Ishikawa (cell line): ENCODE results near the gene WDR41.

Experiments used
- CEBPB ChIP-seq: IDR thresholded peaks from 2 replicates; pipeline ENCODE4 v1.6.1; 2012
- CREB1 ChIP-seq: IDR thresholded peaks from 2 replicates; pipeline ENCODE4 v1.6.1; 2012; ENCODE audit warnings: low read depth
- EGR1 ChIP-seq: IDR thresholded peaks from 2 replicates; pipeline ENCODE4 v1.6.1; 2012
- EP300 ChIP-seq: IDR thresholded peaks from 2 replicates; pipeline ENCODE4 v1.6.1; 2012; ENCODE audit warnings: borderline replicate concordance
- FOXM1 ChIP-seq: IDR thresholded peaks from 2 replicates; pipeline ENCODE4 v1.6.1; 2012; ENCODE audit warnings: low read depth, borderline replicate concordance
- MAX ChIP-seq: IDR thresholded peaks from 2 replicates; pipeline ENCODE4 v1.6.1; 2012
- NFIC ChIP-seq: IDR thresholded peaks from 2 replicates; pipeline ENCODE4 v1.6.1; 2012
- RAD21 ChIP-seq: IDR thresholded peaks from 2 replicates; pipeline ENCODE4 v1.6.1; 2012; ENCODE audit warnings: low read depth
- TAF1 ChIP-seq: IDR thresholded peaks from 2 replicates; pipeline ENCODE4 v1.6.1; 2012; ENCODE audit warnings: low read depth, mild to moderate bottlenecking
- TCF12 ChIP-seq: IDR thresholded peaks from 2 replicates; pipeline ENCODE4 v1.6.1; 2012; ENCODE audit warnings: low read depth
- TEAD4 ChIP-seq: IDR thresholded peaks from 2 replicates; pipeline ENCODE4 v1.6.1; 2012
- USF1 ChIP-seq: IDR thresholded peaks from 2 replicates; pipeline ENCODE4 v1.6.1; 2012
- YY1 ChIP-seq: IDR thresholded peaks from 2 replicates; pipeline ENCODE4 v1.6.1; 2012; ENCODE audit warnings: low read depth
- ZBTB7A ChIP-seq: IDR thresholded peaks from 2 replicates; pipeline ENCODE4 v1.6.1; 2012; ENCODE audit warnings: low read depth
- TF ChIP-seq, protein P1 (sequence below): IDR thresholded peaks from 2 replicates; pipeline ENCODE4 v1.6.1; 2012; ENCODE audit warnings: low read depth, mild to moderate bottlenecking

Gene WDR41

DNA sequence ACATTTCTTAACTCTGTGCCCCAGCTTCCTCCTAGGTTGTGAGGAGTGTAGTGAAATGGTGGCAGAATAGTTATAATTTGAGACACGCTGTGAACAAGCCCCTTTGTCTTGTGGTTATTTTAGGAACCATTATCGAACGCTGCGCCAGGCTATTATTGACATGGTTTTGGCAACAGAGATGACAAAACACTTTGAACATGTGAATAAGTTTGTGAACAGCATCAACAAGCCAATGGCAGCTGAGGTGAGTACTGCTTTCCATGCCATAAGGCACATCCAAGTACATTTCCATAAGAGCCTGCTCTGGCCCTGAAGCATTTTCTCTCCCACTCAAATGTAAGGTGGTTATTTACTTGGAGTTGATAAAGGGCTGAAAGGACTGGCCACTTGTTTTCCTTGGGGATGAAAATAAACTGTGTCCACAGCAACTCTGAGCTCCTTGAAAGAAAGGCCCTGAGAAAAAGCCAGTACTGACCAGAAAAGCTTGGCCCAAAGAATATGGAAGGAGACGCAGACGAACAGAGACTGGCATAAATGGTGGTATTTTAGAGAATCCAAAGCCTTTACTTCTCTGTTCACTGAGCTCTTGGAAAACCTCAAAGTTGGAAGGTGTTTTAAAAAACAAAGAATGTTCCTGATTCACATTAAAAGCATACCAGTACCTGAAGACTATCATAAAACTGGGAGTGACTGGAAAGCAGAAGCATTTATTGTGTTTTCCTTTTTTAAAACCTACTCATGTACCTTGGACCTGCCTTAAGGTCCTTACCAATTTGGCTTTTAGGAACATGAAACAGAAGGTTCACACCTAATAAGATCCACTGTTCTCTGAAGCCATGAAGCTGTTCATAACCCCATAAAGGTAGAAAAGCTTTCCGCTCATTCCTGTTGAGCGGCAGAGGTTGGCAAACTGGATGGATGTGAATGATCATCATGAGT, 72.2 kb downstream of the WDR41 start:
- no peak for TF ChIP-seq USF1
- TF ChIP-seq, protein P1, sequence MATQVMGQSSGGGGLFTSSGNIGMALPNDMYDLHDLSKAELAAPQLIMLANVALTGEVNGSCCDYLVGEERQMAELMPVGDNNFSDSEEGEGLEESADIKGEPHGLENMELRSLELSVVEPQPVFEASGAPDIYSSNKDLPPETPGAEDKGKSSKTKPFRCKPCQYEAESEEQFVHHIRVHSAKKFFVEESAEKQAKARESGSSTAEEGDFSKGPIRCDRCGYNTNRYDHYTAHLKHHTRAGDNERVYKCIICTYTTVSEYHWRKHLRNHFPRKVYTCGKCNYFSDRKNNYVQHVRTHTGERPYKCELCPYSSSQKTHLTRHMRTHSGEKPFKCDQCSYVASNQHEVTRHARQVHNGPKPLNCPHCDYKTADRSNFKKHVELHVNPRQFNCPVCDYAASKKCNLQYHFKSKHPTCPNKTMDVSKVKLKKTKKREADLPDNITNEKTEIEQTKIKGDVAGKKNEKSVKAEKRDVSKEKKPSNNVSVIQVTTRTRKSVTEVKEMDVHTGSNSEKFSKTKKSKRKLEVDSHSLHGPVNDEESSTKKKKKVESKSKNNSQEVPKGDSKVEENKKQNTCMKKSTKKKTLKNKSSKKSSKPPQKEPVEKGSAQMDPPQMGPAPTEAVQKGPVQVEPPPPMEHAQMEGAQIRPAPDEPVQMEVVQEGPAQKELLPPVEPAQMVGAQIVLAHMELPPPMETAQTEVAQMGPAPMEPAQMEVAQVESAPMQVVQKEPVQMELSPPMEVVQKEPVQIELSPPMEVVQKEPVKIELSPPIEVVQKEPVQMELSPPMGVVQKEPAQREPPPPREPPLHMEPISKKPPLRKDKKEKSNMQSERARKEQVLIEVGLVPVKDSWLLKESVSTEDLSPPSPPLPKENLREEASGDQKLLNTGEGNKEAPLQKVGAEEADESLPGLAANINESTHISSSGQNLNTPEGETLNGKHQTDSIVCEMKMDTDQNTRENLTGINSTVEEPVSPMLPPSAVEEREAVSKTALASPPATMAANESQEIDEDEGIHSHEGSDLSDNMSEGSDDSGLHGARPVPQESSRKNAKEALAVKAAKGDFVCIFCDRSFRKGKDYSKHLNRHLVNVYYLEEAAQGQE = no peak
- no peak for TF ChIP-seq TEAD4
- no peak for TF ChIP-seq FOXM1

DNA sequence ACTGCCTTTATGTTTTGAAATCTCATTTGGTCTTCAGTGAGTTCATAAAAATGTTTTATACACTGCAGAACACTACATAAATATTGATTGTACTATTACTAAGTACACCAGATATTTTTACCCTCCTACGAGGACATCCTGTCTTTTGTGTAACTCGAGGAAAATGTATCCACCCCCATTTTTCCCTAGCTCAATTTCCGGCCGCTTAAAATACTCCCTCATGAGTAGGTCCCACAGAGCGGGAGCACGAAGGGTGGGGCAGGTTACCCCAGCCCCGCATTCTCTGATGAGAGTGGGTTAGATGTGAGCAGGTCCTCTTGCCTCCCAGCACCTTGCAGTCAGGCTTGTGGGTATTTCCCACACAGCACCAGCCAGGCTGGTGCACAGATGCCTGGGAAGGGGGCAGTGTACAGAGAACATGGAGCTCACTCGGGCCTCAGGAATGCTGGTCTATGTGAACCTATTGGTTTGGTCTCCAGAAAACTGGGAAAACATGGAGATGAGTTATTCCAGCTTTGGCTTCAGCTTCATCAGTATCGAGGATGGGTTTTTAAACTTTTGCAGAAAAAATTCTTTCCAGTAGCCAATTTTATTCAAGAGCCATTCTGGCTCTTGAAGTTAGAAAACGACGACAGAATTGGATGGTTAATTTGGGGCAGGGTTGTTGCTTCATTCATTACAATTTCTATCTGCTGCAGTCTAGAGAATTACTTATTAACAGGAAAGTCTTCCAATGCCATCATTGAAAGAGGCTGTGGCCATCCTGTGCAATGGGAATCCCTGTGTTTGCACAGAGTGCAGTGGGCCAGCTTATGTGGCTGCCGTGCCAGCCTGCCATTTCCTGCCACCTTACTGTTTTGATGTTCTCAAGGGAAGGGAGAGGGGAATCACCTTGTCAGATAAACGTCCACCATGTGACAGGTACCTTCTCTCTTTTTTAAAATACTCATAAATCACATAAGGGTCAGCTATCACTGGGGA, 73.2 kb downstream of the WDR41 start:
- no peak for TF ChIP-seq USF1
- TF ChIP-seq YY1 = no peak
- TF ChIP-seq TEAD4 = no peak
- no peak for TF ChIP-seq NFIC
- TF ChIP-seq CEBPB = no peak
- TF ChIP-seq, protein P1 = no peak
- no peak for TF ChIP-seq EGR1
- no peak for TF ChIP-seq RAD21
- no peak for TF ChIP-seq TCF12
- TF ChIP-seq MAX = no peak
- no peak for TF ChIP-seq ZBTB7A
- no peak for TF ChIP-seq FOXM1
- no peak for TF ChIP-seq CREB1
- TF ChIP-seq EP300 = no peak
- TF ChIP-seq TAF1 = no peak

- TF ChIP-seq USF1 = no peak
- TF ChIP-seq TEAD4 = no peak
- no peak for TF ChIP-seq RAD21
- TF ChIP-seq YY1 = no peak
- no peak for TF ChIP-seq CREB1
- TF ChIP-seq EP300 = no peak
- no peak for TF ChIP-seq NFIC
Observed at GRCh38 chr5:77418162-77418561, 74.0 kb downstream of the WDR41 start.

DNA sequence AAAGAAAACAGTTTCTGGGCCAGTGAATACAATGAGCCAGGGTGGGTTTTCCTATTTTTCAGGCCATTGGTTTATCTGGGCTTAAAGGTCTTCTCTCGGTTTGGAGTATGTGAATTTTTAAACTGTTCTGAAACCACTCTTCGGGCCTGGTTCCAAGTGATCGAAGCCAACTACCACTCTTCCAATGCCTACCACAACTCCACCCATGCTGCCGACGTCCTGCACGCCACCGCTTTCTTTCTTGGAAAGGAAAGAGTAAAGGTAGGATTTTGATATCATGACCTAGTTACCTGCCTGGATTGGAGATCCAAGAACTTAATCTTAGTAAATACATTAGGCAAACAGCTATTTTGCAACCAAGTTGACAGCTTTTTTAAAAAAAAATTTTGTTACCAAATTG, 79.1 kb downstream of the WDR41 start:
- no peak for TF ChIP-seq TCF12
- no peak for TF ChIP-seq CREB1
- TF ChIP-seq RAD21 = no peak
- TF ChIP-seq USF1 = no peak
- TF ChIP-seq NFIC = no peak
- TF ChIP-seq MAX = no peak
- no peak for TF ChIP-seq TAF1
- TF ChIP-seq YY1 = no peak
- no peak for TF ChIP-seq CEBPB
- no peak for TF ChIP-seq EGR1
- no peak for TF ChIP-seq ZBTB7A
- TF ChIP-seq FOXM1 = no peak
